Peyer's patch (tissue), 4 donors: ENCODE results near the gene RABEPK. TPM values are rescaled to one million over a fixed set of nuclear protein-coding genes. Genes with fewer than 3 reads are reported as not detected.

Experiments used
- DNase-seq, 3 donors: peaks; one replicate each; pipeline ENCODE4 v3.0.0-alpha.2; 2017 to 2019
- H3K27ac ChIP-seq, 4 donors: fragments of 200-600 bp; sonication (generic); one replicate each; pipeline ENCODE4 v1.5.1; 2016 to 2019
- H3K27me3 ChIP-seq, 2 donors: fragments of 200-600 bp; sonication (generic); one replicate each; pipeline ENCODE4 v1.5.1; 2019
- H3K36me3 ChIP-seq, 3 donors: fragments of 200-600 bp; sonication (generic); one replicate each; pipeline ENCODE4 v1.5.1; 2016 to 2019
- H3K4me1 ChIP-seq, 4 donors: fragments of 200-600 bp; sonication (generic); one replicate each; pipeline ENCODE4 v1.5.1; 2016 to 2019
- H3K4me3 ChIP-seq, 4 donors: fragments of 200-600 bp; sonication (generic); 1 replicate in 3 of 4; 2 replicates in 1 of 4; pipeline ENCODE4 v1.5.1; 2016 to 2019; ENCODE audit warnings: mild to moderate bottlenecking in 1 of 4
- H3K9me3 ChIP-seq, 4 donors: fragments of 200-600 bp; sonication (generic); one replicate each; pipeline ENCODE4 v1.5.1; 2016 to 2019; ENCODE audit warnings: mild to moderate bottlenecking in 1 of 4
- POLR2A ChIP-seq, 2 donors: fragments of 450-650 bp; IDR thresholded peaks; one replicate each; pipeline ENCODE4 v1.5.1; 2017; ENCODE audit warnings: antibody characterized with exemption in 2 of 2, mild to moderate bottlenecking in 2 of 2, moderate library complexity in 2 of 2
- total RNA-seq, 4 donors: library from RNA; depleted of rRNA; stranded (reverse); fragments of >200 nt; gene quantifications; one replicate each; pipeline ENCODE4 v1.1.0, GENCODE V29; 2016
- TF ChIP-seq, protein P1 (sequence below), 6 experiments: fragments of 450-650 bp in 4 of 6; fragments of 200-600 bp in 2 of 6; sonication (generic) in 1 of 6; IDR thresholded peaks; one replicate each; pipeline ENCODE4 v1.5.1; 2017 to 2019; ENCODE audit warnings: antibody characterized with exemption in 6 of 6, mild to moderate bottlenecking in 3 of 6, moderate library complexity in 1 of 6

Gene RABEPK
- total RNA-seq, 4 donors from 2014 or later = 6.3 to 9.2 (median 7.7) TPM

DNA sequence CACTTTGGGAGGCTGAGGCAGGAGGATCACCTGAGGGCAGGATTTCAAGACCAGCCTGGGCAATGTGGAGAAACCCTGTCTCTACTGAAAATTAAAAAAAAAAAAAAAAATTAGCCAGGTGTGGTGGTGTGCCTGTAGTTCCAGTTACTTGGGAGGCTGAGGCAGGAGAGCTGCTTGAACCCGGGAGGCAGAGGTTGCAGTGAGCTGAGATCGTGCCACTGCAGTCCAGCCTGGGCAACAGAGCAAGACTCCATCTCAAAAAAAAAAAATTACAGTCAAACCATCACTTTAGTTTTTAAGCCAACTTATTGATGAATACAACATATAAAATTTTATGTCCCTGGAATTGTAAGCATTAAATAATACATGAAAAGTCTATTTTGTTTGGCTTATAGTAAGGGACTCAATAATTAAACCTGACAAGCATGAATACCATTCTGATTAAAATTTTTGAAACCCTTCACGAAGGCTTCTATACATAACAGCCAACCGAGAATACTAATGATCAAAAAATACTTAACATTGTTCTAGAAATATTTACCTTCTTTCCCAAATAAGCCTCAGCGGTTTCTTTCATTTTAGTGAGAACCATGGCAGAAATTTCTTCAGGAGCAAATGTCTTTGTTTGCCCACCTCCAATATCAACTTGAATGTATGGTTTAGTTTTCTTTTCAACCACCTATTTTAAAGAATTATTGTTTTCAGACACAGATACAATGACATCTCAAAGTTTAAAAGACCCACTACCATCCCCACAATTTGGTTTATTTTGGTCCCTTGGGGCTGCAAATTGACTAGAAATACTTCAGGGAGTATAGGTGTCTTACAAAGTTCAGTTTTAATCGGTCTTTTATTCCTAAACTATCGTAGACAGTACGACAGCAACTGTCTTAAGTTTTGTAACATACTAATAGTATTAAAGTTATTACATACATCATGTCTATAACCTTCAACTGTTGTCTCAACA, 39.6 kb downstream of the RABEPK start:
- no peaks in the 10 kb centered on the region for H3K27me3 ChIP-seq
- TF ChIP-seq POLR2A (IDR thresholded peaks at IDR 0.05) = no peak
- TF ChIP-seq, protein P1, sequence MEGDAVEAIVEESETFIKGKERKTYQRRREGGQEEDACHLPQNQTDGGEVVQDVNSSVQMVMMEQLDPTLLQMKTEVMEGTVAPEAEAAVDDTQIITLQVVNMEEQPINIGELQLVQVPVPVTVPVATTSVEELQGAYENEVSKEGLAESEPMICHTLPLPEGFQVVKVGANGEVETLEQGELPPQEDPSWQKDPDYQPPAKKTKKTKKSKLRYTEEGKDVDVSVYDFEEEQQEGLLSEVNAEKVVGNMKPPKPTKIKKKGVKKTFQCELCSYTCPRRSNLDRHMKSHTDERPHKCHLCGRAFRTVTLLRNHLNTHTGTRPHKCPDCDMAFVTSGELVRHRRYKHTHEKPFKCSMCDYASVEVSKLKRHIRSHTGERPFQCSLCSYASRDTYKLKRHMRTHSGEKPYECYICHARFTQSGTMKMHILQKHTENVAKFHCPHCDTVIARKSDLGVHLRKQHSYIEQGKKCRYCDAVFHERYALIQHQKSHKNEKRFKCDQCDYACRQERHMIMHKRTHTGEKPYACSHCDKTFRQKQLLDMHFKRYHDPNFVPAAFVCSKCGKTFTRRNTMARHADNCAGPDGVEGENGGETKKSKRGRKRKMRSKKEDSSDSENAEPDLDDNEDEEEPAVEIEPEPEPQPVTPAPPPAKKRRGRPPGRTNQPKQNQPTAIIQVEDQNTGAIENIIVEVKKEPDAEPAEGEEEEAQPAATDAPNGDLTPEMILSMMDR (IDR thresholded peaks at IDR 0.05) = no peak
- no peak for DNase-seq
- H3K36me3 ChIP-seq = peaks cover 0 to 47% (median 3%) of the 10 kb centered on the region in 3 donors
- H3K9me3 ChIP-seq = no peaks in the 10 kb centered on the region
- H3K4me1 ChIP-seq = peaks cover 5 to 54% (median 17%) of the 10 kb centered on the region in 4 donors
- H3K4me3 ChIP-seq = peak overlapping the region; percentile 81 to 99 (median 92)
- peak overlapping the region; percentile 93 to 98 (median 96) for H3K27ac ChIP-seq

DNA sequence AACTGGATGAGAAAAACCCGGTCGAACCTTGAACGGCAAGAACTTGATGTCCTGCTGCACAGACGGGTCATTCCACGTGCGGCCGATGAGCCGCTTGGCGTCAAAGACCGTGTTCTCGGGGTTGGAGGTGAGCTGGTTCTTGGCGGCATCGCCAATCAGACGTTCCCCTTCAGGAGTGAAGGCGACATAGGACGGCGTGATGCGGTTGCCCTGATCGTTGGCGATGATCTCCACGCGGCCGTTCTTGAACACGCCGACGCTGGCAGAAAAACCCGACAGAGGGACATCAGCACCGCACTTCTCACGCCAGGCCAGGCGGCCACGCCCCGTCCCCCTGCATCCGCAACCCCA, 40.3 kb downstream of the RABEPK start:
- no peaks in the 10 kb centered on the region for H3K27me3 ChIP-seq

DNA sequence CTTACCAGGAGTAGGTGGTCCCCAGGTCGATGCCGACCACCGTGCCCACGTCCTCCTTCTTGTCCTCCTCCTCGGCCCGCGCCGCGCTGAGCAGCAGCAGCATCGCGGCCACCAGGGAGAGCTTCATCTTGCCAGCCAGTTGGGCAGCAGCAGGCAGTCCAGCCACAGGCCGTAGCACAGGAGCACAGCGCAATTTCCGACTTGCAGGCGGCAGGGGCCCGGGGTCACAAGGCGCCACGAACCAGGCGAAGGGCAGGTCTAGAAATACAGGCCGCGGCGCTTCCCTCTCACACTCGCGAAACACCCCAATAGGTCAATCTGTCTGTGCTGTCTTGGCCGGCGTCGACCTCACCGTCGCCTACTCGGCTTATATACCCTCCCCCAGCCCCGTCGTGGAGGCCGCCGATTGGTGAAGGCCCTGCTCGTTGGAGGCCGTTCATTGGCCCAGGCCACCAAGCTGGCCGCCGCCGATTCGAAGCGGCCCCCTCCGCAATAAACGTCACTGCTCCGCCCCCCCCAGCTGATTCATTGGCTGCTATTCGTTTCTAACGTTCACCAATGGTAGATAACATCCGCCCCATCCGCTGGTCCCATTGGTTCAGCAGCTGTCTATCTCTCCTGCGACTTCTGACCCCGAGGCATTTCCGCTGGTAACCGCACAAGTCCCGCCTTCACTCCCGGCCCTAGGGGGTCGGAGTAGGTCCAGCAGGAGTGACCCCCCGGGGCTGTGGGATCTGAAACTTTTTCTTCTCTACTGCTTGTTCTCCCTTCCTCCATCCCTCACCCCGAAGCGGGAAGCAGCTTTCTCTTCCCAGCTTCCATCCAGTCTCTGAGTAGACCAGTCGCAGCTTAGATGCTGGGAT, 40.9 kb downstream of the RABEPK start, which contains the start of gene HSPA5:
Gene HSPA5 (minus strand): TSS at position 344 of the 863 bp plus-strand sequence. CDS start 217 bp downstream, at position 127.
- TF ChIP-seq, protein P1 (IDR thresholded peaks at IDR 0.05) = peak in 1 of 6 experiments; percentile 26
- TF ChIP-seq POLR2A (IDR thresholded peaks at IDR 0.05) = peak; percentile 97
- no peaks in the 10 kb centered on the region for H3K9me3 ChIP-seq
- peak within 1 kb of the TSS; percentile 81 to 99 (median 92) for H3K4me3 ChIP-seq
- H3K27ac ChIP-seq = peak within 1 kb of the TSS; percentile 93 to 98 (median 96)
- no peaks in the 10 kb centered on the region for H3K27me3 ChIP-seq
- DNase-seq = peak; percentile 100
- peaks cover 0 to 34% (median 2%) of the 10 kb centered on the region in 3 donors for H3K36me3 ChIP-seq
- H3K4me1 ChIP-seq = peaks cover 5 to 43% (median 17%) of the 10 kb centered on the region in 4 donors

More for the DNA sequence above, 40.3 kb downstream of the RABEPK start:
- Histone ChIP-seq H3K4me1 (peaks cover 5 to 49% (median 17%) of the 10 kb centered on the region in 4 donors), H3K9me3 (no peaks in the 10 kb centered on the region), H3K4me3 (peak overlapping the region; percentile 81 to 99 (median 92)), H3K27ac (peak overlapping the region; percentile 93 to 98 (median 96)), H3K36me3 (peaks cover 0 to 40% (median 3%) of the 10 kb centered on the region in 3 donors)
- peak in 2 of 3 donors; percentile 68 to 76 for DNase-seq
- no peak for TF ChIP-seq POLR2A (IDR thresholded peaks at IDR 0.05)
- TF ChIP-seq, protein P1 (IDR thresholded peaks at IDR 0.05) = no peak

DNA sequence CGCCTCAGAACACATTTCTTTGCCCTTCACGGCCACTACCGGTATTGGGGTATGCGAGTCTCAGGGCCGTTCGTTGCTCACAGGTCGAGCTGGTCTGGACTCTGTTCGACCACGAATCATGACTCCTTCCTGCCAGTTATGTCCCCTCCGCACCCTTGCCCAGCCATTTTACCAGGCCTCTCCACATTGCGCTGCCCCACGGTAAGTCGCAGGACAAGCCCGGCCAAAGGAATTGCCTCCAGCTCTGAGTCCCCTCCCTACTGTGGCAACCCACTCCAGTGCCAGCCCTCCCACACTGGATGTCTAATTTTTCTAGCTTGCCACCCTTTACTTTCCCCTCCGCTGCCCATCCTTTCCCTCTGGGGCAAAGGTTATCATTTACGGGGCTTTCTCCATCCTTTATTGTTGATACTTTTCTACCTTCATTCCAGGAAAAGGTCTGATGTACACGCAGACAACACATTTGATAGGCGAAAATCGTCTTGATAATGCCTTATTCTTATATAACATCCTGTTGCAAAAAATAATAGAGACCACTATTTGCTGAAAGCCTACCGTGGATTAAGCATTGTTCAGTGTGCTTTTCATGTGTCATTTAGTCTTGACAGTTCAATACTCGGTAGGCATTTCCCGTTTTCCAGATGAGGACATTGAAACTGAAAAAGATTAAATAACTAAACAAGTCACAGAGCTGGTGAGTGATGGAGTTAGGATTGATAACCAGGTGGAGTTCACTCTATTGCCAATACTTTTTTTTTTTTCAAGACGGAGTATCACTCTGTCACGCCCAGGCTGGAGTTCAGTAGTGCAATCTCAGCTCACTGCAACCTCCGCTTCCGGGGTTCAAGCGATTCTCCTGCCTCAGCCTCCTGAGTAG, 41.8 kb downstream of the RABEPK start:
- TF ChIP-seq, protein P1 (IDR thresholded peaks at IDR 0.05) = no peak
- no peak for TF ChIP-seq POLR2A (IDR thresholded peaks at IDR 0.05)
- H3K4me3 ChIP-seq = peak overlapping the region; percentile 79 to 99 (median 84)
- peaks cover 0 to 25% (median 0%) of the 10 kb centered on the region in 3 donors for H3K36me3 ChIP-seq
- H3K27ac ChIP-seq = peak overlapping the region; percentile 91 to 98 (median 94)
- no peaks in the 10 kb centered on the region for H3K27me3 ChIP-seq
- peaks cover 5 to 36% (median 17%) of the 10 kb centered on the region in 4 donors for H3K4me1 ChIP-seq
- no peaks in the 10 kb centered on the region for H3K9me3 ChIP-seq
- DNase-seq = peak in 2 of 3 donors; percentile 26 to 56
